GM19455 (cell line): Measurements from ENCODE around the gene MECP2.

ENCODE experiments used
- ATAC-seq: cut with Tn5 transposase; IDR thresholded peaks from one replicate; pipeline ENCODE4 v1.9.1; 2021; ENCODE audit not compliant: unreplicated experiment

The MECP2 gene

DNA sequence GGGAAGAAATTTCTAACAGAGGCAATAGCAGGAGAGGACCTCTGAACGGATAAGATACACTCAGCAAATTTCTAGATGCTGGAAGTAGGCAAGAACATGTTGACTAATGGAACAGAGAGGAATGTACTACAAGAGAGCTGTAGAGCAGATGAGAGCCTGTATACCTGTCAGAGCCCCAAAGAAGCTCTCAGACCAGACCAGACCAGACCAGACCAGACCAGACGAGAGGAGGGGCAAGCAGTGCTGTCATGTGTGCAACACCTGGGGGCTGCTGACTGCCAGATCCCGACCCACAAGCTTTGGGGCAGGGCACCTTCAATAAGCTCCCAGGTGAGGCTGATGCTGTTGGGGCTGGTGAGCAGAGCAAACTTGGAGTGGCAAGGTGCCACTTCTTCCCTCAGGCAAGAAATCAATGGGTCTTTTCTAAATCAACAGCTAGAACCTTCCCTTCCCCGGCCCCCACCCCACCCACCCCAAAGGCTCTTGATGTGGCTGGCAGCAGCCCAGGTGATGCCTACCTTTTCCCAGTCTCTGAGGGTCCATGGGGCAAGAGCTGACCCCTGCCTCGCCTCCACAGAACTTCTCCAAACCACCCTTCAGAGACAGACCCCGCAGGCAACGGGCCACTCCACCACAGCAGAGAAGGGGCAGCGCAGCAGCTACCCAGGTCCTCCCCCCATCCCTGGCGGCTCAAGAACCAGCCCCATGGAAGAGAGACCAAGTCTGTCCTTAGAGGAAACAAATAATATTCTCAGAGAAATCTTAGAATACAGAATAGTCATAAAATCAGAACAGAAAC lies 32.7 kb downstream of the MECP2 start:
- ATAC-seq, result no peak

DNA sequence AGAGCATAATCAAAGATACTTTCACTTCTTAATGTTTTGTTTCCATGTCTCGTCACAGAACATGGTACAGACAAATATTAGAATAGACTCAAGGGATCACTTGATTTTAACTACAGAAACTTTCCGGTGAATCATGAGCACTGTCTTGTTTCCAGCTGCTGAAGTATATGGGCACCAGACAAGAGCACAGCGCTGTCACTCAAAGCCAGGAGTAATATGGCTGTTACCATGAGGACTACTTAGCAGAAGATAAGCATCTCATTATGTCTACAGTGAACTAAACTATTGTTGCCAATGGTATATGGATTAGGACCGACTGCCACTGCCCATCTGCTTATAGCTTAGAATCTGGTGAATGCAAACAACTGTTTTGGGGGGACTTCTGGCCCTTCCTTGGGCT lies 34.3 kb downstream of the MECP2 start:
- ATAC-seq, result no peak

DNA sequence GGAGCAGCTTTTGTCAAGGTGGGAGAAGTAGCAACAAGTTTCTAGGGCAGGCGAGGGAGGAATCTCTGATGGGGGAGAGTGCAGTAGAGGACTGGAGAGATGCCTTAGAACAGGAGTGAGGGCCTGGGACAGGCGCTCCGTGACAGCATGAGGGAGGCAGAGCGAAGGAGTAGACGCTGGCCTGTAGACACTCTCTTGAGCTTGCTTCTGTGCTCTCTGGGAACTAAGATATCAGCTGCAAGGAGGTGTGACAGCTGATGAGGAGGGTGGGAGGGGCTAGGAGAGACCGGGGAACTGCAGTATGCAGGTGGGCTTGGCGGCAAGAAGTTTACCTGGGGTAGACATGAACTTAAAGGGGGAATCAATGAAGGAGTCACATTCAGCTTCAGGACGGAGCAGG lies 35.7 kb downstream of the MECP2 start:
- no peak for ATAC-seq

DNA sequence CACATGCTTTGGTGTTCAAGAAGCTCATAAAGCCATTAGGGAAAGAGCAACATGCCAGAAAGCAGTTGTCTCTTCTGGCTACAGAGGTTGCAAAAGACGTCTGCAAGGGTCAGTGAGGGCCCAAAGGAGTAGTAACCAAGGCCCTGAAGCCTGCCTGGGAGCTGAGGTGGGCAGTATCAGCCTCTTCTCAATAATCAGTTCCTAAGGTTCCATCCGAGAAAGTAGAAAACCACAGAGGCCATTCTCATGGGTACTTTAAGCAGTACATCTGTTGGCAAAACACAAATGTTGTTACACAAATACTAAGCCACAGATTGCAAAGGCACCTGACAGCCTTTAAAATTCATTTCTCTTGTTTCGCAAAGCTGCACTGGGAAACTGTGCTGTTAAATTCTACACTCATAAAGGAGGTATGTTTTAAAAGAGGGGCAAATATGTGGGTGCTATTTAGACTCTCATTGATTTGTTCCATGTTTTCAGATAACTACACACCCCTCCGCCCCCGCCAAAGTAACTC lies 37.7 kb downstream of the MECP2 start:
- ATAC-seq, result no peak

DNA sequence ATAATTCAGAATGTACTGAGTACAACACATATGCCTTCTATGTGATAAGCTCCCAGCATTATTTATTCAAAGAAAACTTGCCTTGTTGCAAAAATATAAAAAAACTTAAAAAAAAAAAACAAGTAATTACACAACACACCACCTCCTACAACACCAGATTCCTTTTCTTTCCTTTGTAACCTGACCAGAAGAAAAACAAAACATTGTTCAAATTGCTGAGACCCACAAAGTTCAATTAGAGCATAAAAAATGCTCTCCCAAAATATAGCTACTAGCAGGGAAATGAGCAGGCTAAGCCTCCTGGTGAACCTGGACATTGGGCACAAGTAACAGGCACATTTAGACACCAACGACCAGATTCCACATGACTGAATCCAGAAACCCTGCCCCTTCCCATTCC lies 38.3 kb downstream of the MECP2 start:
- ATAC-seq, result no peak

DNA sequence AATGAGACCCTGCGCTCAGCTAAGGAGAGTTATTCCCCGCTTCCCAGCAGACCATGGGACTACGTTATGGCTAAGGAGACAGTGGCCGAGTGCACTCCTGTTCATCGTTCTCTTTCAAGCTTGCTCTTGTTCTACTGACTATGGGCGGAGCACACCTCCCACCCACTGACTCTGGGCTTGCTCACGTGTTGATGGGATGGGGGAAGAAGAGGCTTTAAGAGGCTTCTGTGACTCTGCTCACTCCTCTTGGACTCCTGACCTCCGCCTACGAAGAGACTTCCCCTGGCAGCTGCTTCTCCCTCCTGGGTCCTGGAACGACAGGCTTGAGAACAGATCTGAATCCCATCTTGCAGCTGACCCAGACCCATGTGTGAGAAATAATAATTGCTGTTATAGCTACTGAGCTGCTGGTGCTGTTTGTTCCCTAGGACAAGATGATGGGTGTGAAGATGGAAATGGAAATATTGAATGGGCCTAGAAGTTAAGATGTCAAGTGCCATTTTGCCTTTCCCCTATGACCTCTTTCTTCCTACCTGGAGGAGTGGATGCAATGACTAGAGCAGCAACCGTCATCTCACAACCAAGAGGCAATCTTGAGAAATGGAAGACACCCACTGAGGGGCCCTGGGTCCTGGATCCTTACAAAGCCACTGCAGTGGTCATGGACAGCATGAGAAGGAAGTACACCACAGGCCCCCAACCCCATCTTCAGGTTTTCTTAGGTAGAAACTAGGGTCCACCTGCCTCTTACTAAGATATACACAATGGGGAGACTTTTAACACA lies 39.1 kb downstream of the MECP2 start:
- no peak for ATAC-seq

DNA sequence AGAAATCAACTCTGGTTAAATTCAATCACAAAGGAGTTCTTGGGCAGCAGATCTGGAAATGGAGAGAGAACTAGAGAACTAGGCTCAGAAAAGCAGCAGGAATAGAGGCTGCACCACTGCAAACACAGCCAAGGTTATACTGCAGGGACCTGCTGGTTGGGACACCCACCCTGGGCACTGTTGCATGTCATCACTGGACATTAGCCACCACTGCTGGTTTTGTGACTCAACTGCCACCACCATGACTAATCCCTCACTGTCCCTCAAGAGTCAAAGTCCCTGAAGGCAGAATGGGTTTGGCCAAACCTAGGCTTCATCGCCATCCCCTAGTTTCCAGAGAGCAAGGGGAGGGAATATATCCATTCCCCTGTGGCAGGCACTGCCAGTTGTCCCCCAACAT lies 39.7 kb downstream of the MECP2 start:
- ATAC-seq, result no peak

DNA sequence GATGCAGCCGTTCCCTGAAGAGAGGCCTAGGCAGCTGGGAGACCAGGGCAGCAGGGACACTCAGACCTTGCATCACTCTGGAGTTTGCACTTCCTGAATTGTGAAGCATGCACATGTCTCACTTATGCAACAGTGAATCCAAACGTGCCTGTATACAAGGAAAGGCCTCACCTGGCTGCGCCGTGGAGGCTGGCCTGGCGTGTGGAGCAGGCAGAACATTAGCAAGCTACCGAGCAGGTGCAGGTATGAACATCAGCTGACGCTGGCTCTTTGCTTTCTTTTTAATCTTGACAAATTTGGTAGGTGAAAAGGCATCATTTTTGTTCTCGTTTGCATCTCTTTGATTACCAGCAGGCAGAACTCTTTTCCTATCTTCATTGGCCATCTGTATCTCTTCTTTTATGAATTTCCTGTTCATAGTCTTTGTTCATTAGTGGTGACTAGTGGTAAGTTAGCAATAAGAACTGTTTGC lies 40.7 kb downstream of the MECP2 start:
- no peak for ATAC-seq

DNA sequence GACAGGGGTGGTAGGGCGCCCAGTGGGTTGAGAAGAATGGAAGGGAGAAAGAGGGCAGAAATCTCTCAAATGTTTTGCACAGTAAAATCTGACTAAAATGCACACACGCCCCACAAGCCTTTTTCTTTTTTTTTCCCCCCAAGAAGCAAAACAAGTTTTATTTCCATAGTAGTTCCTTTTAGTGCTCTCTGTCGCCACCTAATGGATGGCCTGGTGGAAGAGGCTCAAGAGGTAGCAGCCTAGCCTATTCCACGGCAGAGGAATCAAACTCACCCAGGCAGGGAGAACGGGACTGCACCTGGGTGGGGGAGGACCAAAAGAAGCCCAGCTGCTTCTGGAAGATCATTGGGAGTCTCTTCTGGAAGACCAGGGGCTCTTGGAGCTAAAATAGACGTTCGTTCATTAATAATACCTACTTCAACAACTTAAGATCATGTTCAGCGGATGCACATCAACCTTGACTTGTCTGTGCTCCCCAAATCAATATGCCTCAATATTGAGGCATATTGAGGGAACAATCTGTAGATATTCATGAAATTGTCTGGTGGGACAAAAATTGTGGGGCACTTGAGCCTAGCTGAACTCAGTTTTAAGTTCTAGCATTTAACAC lies 46.2 kb downstream of the MECP2 start:
- no peak for ATAC-seq

DNA sequence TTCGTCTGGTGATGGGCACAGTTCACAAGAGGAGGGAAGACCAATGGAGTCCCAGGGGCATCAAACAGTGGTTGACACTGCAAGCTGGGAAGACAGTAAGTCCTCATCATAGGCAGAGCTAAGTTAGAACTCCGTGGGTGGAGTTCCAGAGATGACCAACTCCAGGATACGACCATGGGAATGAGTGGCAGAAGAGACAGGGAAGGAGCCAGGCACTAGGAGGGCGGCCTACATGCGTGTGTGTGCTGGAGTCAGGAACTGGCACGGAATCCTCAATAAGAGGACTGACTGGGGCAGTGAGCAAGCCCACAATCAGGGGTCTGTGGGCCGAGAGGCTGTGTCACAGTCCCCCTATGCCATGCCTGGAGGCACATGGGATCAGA lies 47.4 kb downstream of the MECP2 start:
- no peak for ATAC-seq

DNA sequence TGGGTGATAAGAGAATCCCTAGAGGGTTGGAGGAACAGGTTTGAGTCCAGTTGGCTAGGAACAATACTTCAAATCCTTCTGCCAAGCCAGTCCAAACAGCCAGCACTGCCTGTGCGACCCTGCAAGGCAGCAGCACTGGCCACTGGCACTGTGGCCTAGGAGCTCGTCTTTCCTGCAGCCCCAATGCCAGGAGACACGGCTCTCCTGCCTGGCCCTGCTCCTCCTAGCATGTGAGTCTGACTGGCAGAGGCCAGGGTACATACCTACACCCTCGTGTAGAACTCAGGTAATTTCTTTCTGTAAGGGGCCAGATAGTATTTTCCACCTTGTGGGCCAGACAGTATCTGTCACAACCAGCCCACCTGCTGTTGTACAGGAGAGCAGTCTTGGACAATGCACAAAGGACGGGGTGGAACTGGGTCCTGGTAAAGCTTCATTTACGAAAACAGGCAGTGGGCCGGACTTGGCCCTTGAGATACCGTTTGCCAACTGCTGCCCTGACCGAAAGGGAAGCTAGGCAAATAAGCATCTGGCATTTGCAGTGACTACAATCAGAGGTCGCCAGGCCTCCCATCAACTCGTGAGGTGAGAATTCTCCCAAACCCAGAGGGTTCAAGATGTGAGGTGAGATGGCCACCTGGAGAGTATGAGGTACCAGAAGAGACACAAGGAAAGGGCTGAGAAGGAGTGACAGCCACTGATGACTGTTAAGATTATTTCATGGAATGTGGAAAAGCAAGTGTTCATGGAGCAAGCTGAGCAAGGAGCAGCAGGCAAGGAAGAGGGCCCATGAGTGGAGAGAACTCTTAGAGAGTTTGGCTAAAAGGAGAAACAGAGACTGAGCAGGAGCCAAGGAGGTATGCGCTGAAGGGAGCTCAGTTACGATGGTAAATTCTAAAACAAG lies 48.1 kb downstream of the MECP2 start:
- ATAC-seq, result no peak

DNA sequence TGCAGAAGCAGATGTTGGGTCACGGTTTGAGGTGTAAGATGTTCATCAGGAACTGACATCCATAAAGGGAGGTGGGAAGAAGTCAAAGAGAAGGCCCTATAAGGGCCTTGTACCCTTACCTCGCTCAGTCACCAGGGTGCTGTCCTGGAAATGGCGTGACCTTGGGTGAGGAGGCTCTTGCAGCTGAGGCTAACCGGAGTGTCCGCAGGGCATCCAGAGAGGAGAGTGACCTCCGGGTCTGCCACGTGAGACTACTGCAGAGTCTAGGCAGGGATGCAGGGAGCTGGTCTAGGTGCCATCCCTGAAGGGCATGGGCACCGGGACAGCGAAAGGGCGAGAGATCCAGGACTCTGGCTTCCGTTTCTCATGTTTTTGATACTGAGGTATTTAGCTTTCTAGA lies 49.1 kb downstream of the MECP2 start:
- no peak for ATAC-seq

DNA sequence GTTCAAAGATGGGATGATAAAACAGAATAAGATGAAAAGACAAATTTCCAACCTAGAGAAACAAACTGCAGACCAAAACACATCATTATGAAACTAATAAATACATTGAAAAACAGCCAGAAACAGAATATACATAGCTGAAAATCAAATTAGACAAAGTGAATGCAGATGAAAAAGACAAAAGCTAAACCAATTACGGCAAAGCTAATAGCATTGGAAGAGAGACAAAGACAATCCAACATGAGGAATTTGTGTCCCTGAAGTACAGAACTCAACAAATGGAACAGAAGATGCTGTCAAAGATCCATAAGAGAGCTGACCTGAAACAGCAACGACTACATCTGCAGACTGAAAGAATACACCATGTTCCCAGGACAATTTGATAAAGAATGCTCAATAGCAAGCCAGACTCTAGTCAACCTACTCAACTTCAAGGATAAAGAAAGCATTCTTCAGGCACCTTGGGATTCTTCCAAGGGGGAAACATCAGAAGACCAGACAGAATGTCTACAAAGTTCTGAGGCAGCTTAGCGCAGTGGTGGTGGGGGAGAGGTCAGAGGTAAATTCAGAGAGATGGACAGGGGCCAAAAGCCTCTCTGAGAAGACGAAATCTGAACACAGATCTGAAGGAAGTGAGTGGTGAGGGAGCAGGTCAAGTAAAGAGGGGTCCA lies 50.4 kb downstream of the MECP2 start:
- no peak for ATAC-seq

DNA sequence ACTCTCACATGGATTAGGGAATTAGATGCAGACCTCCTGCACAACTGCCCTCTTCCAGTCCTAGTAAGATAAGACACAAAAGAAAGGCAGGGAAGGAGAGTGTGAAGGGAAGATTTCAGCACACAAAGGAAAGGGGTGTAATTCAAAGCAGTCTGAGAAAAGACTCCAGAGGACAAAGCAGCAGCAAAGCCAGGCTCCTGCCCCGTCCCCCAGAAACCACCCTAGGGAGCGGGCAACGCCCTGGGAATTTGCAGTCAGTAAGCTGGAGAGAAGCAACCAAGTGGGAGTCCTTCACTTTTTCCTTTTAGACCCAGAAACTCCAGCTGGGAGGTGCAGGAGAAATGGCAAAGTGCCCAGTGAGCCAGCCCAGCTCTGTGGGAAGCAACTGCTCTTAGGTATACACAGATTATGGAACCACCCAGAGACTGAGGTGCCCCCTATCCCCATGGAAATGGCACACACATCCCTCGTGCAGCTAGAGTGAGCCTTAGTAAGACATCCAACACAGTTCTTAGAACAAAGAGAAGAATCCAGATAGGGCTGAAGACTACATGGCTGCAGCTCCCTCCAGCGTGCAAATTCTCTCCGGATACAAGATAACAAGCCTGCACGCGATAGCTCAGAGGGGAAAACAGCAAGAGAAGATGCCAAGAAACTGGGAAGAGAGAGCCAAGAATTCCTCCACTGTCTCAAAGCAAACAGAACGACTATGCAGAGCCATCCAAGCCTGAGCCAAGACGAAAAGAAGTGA lies 51.3 kb downstream of the MECP2 start:
- ATAC-seq, result no peak

DNA sequence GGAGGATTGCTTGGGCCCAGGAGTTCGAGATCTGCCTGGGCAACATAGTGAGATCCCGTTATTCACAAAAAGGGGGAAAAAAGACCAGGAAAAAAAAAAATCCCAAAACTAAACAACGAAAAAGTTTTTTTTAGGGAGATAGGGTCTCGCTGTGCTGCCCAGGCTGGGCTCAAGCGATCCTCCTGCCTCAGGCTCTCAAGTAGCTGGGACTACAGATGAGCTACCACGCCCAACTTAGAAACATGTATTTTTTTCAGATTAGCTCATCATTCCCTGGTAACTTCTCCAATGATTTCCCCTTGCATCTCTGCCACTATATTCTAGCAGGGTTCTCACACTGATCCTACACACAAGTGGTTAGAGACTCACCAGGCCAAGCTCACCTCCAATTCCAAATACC lies 53.4 kb downstream of the MECP2 start:
- ATAC-seq, result no peak

DNA sequence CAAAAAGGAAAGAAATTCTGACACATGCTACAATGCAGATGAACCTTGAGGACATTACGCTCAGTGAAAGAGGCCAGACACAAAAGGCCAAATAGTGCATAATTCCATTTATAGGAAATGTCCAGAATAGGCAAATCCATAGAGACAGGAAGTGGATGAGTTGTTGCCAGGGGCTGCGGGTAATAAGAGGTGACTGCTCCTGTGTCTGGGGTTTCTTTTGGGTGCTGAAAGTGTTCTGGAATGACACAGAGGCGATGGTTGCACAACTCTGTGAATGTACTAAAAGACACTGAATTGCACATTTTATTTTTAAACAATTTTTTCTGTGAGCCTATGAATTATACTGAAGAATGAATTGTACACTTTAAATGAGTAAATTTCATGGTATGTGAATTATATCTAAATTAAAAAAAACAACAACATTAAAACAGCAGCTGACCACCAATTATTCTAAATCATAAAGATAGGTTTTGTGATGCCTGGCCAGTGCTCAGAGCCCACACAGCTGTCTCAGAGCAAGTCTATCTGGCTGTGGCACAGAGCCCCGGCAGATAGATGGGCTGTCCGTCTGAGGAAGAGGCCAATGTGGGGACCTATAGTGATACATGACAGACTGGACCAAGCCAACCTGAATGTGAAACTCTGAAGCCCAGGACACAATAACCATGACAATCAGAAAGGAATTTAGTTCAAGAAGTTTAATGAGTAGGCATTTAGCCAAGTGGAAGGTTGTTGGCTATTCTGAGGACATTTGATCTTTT lies 54.3 kb downstream of the MECP2 start:
- ATAC-seq, result no peak

DNA sequence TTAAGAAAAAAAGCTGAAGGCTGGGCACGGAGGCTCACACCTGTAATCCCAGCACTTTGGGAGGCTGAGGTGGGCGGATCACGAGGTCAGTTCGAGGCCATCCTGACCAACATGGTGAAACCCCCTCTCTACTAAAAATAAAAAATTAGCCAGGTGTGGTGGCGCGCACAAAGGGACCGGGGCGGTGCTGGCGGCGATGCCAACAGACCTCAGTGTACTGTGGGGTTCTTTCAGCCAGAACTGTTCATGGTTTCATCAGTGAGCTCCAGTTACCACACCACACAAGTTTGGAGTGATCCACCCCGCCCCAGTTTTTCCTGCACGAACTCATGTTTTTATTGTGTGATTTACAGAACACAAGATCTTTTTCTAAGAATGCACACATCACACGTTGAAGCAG lies 56.7 kb downstream of the MECP2 start:
- no peak for ATAC-seq

DNA sequence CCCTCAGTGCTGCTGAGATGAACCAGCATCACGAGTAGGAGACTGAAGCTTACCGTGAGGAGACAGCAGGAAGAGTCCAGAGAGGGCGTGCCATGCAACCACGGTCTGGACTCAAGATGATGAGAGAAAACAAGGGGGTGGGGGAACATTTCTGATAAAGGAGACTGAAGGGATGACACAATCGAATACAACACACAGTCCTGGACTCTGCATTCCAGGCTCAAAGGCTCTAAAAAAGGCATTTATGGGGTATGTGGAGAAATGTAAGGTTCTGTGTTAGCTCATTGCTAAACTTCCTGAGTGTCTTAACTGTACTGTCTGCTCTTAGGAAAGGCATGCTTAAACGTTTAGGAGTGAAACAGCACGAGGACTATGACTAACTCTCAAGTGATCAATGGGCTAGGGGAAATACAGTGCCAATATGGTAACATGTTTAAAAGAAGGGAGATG lies 57.2 kb downstream of the MECP2 start:
- no peak for ATAC-seq

DNA sequence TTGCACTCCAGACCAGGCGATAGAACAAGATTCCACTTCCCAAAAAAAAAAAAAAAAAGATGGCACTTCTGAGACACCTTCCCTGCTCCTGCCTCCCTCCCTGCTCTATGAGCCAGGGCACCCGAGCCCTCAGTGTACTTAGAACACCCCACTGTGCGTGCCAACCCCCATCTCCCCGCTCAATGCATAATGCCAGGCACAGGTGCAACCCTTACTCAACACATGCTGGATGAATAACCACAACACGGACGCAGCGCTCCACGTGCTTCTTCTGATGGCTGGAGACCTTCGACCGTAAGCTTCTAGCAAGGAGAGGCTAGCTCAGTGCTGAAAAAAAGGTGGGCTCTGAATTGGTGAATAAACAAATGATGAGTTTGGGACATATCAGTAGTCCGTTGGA lies 57.9 kb downstream of the MECP2 start:
- no peak for ATAC-seq
